Amygdala (tissue), 56 donors: ENCODE data around the gene COPB1.
A peak's percentile ranks its signal among the peaks of the same experiment; 100 is the strongest.
"Not testable (repeated sequence)": the region's sequence is repeated elsewhere in the genome, so short reads cannot be mapped to it uniquely, and the experiment has no call there.

Experiments used
- DNase-seq, 56 donors: peaks; one replicate each; lab custom pipeline; 2025; lab: John Stamatoyannopoulos, UW

COPB1 gene

GRCh38 chr11:14499560-14500180 lies at the start of gene COPB1:
Gene COPB1, minus strand, starts transcription at chr11:14499811. Its CDS starts 883 bp downstream, at chr11:14498928.
- DNase-seq, result peak; percentile 34 to 94 (median 84)

- no peak for DNase-seq
Observed at GRCh38 chr11:14547440-14547839, 47.8 kb upstream of the COPB1 start.

- no peak for DNase-seq
Observed at GRCh38 chr11:14546672-14547071, 47.1 kb upstream of the COPB1 start.

GRCh38 chr11:14544611-14545010 lies 45.0 kb upstream of the COPB1 start:
- no peak for DNase-seq

- no peak for DNase-seq
Observed at GRCh38 chr11:14543260-14543659, 43.6 kb upstream of the COPB1 start.

GRCh38 chr11:14542324-14542723 lies 42.7 kb upstream of the COPB1 start:
- DNase-seq, result no peak

- peak in 11 of 56 donors; percentile 2 to 31 (median 11) for DNase-seq
Observed at GRCh38 chr11:14541192-14541947, 41.8 kb upstream of the COPB1 start.

- no peak for DNase-seq
Observed at GRCh38 chr11:14539982-14540421, 40.4 kb upstream of the COPB1 start.

- DNase-seq, result no peak
Observed at GRCh38 chr11:14538926-14539554, 39.4 kb upstream of the COPB1 start.

GRCh38 chr11:14538271-14538925 lies 38.8 kb upstream of the COPB1 start:
- peak in 2 of 56 donors; percentile 5 to 25 for DNase-seq

GRCh38 chr11:14537134-14537599 lies 37.6 kb upstream of the COPB1 start:
- peak in 1 of 56 donors; percentile 32 for DNase-seq

GRCh38 chr11:14535166-14535565 lies 35.6 kb upstream of the COPB1 start:
- not testable (repeated sequence) for DNase-seq

- no peak for DNase-seq
Observed at GRCh38 chr11:14529951-14530350, 30.3 kb upstream of the COPB1 start.

GRCh38 chr11:14529321-14529720 lies 29.7 kb upstream of the COPB1 start:
- DNase-seq, result no peak

GRCh38 chr11:14522801-14523200 lies 23.2 kb upstream of the COPB1 start:
- no peak for DNase-seq

GRCh38 chr11:14522245-14522644 lies 22.6 kb upstream of the COPB1 start:
- no peak for DNase-seq

- DNase-seq, result no peak
Observed at GRCh38 chr11:14520747-14521151, 21.1 kb upstream of the COPB1 start.

GRCh38 chr11:14519917-14520746 lies 20.5 kb upstream of the COPB1 start, which contains the start of gene PSMA1:
Gene PSMA1, minus strand, starts transcription at chr11:14520386. Its CDS starts 87 bp downstream, at chr11:14520299.
- DNase-seq, result peak; percentile 55 to 95 (median 86)

GRCh38 chr11:14519597-14519916 lies 19.9 kb upstream of the COPB1 start:
- no peak for DNase-seq

GRCh38 chr11:14518820-14519219 lies 19.2 kb upstream of the COPB1 start:
- no peak for DNase-seq
